ENCODE measurements around the gene DCAF6.

DNA sequence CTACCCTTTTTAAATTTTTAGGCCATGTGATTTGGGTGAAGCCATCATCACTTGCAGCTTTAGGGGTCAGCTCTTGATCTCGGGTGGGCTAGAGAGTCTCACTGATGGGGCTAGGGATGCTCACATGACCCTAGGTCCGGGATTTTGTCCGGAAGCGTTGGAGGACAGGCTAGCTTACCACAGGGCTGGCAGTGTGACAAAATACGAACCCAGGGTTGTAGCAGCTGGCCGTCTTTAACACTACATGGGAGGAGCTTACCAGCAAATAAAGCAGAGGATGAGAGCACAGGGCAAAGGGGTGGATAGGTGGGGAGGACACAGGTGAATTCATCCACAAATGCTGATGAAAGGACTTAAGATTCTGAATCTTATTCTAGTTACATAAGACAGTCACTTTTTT, 178.4 kb downstream of the DCAF6 start:
- no peak for TF ChIP-seq POLR2AphosphoS5 (IDR thresholded peaks at IDR 0.05; ENCODE audit: low read depth, low read length)
- TF ChIP-seq TAF1 (IDR thresholded peaks at IDR 0.05; ENCODE audit: borderline replicate concordance, insufficient read depth, low read length) = no peak
- TF ChIP-seq SIN3A (IDR thresholded peaks at IDR 0.05; ENCODE audit: borderline replicate concordance, insufficient read depth, low read length) = no peak
- TF ChIP-seq, protein P1, sequence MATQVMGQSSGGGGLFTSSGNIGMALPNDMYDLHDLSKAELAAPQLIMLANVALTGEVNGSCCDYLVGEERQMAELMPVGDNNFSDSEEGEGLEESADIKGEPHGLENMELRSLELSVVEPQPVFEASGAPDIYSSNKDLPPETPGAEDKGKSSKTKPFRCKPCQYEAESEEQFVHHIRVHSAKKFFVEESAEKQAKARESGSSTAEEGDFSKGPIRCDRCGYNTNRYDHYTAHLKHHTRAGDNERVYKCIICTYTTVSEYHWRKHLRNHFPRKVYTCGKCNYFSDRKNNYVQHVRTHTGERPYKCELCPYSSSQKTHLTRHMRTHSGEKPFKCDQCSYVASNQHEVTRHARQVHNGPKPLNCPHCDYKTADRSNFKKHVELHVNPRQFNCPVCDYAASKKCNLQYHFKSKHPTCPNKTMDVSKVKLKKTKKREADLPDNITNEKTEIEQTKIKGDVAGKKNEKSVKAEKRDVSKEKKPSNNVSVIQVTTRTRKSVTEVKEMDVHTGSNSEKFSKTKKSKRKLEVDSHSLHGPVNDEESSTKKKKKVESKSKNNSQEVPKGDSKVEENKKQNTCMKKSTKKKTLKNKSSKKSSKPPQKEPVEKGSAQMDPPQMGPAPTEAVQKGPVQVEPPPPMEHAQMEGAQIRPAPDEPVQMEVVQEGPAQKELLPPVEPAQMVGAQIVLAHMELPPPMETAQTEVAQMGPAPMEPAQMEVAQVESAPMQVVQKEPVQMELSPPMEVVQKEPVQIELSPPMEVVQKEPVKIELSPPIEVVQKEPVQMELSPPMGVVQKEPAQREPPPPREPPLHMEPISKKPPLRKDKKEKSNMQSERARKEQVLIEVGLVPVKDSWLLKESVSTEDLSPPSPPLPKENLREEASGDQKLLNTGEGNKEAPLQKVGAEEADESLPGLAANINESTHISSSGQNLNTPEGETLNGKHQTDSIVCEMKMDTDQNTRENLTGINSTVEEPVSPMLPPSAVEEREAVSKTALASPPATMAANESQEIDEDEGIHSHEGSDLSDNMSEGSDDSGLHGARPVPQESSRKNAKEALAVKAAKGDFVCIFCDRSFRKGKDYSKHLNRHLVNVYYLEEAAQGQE (IDR thresholded peaks at IDR 0.05; ENCODE audit: insufficient read depth in 1 of 2, low read depth in 2 of 2, low read length in 2 of 2) = no peak

Measured in PFSK-1 (cell line).